GM18507 (cell line): ENCODE results near the gene DMD.

Experiments used
- DNase-seq: peaks from one replicate; pipeline ENCODE4 v3.0.0; 2011; ENCODE audit warnings: low read depth; ENCODE audit not compliant: insufficient read length; ENCODE audit errors: extremely low spot score
- FAIRE-seq: peaks from 2 replicates; lab custom pipeline; 2011; peaks lifted over from hg19 to GRCh38; lab: Jason Lieb, UNC

The DMD gene

GRCh38 chrX:31222946-31223345 is 1988.4 kb downstream of the DMD start:
- DNase-seq (no peak), FAIRE-seq (no peak)

GRCh38 chrX:31219174-31219573 is 1992.2 kb downstream of the DMD start:
- no peak for DNase-seq
- FAIRE-seq: no peak

- no peak for DNase-seq
- FAIRE-seq: no peak
Measured at GRCh38 chrX:31217084-31217483, 1994.3 kb downstream of the DMD start.

DNA sequence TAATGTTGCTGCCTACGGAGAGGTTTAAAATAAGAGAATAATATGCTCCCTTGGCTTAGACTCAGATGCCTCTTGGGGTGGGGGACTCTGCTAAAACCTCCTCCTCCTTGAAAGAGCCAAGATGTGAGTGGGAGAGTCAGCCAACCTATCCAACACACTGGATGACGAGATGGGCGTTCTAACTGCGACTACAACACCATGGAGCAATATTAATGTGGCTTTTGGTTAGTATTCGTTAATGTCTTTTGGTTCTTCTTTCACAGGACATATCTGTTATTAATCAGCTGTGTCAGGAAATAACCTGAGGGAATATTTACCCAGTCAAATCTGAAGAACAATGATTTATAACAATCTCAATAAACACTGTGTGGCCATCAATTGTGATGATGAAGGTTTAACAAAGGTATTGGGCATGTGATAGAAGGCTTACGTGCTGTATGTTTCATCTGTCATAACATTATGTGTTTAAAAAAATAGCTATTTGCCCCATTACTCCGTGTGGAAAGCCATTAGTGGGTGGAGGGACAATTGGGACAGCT is 1996.0 kb downstream of the DMD start:
- FAIRE-seq: no peak

DNA sequence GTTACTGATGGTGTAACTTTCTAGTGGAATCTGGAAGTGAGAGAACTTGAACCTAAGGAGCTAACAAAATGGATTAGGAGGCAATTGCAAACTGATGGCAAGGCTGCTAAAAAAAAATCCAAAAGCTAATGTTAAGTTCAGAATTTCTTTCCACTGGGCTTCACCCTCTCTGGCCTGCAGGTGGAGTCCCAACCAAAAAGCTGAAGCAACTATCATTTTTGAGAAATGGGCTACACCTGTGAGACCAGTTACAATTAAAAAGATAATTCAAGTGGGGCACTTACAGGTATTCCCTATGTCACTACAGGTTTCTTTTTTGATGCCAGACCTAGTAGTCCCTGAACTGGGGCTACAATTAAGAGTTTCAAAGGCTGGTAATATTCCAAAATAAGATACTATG is 1997.4 kb downstream of the DMD start:
- peak; percentile 77 for FAIRE-seq

More for the DNA sequence above, 1996.0 kb downstream of the DMD start:
- DNase-seq: no peak

DNA sequence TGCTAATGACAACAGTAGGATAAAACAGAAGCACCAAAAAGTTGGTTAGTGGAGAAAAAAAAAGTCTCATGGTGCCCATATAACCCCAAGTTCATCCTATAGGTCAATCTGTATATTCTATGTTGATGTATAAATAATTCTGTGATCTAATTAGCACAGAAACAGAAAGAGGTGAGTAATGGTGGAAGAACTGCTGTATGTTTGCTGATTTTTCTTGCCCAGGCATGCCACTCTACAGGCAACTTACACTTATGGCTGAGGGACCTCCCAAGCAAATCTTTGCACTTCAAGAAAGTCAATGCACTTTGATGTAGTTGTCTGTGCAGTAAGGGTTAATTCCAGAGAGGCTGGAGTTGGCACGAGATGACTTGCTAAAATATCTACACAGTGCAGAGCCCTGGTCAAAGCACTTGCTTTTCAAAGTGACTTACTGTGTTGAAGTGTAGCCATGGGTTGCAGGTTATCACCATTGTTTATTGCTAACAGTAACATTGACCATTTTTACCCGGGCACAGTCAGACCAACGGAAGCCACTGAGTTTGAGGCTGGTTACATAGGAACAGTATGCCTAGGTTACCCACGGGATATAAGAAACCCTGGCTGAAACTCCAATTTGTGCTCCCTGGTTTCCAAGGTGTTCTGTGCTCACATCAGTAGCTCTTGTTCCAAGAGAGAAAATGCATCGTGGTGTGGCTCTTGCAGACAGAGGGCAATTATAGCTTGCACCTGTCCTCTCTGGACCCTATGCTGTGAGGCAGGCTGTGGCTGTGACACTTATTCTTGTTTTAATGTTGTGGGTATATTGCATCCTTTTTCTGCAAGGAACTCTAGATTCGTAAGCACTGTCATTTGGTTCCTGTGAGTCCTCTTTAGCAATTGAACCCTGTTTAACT is 1998.2 kb downstream of the DMD start:
- FAIRE-seq: peak; percentile 47
- no peak for DNase-seq

More for the DNA sequence above, 1997.4 kb downstream of the DMD start:
- no peak for DNase-seq

- DNase-seq: no peak
- FAIRE-seq: no peak
Measured at GRCh38 chrX:31209005-31209628, 2002.2 kb downstream of the DMD start.

DNA sequence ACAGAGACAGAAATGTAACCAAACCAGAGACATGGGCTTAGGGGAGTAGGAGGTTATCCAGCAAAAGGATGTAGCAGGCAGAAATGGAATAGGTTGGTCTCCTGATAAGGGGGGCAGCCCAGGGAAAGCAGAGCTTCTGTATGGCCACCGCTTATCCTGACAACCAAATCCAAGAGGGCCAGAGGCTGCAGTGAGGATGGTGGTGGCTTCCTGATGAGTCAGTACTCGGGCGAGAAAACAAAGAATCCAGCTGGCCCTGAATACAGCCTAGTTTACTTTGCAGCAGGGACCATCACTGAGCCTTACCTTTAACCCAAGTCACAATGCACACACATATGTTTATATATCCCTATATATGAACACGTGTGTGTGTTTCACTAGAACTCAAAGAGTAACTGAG is 2009.8 kb downstream of the DMD start:
- DNase-seq (no peak), FAIRE-seq (no peak)

DNA sequence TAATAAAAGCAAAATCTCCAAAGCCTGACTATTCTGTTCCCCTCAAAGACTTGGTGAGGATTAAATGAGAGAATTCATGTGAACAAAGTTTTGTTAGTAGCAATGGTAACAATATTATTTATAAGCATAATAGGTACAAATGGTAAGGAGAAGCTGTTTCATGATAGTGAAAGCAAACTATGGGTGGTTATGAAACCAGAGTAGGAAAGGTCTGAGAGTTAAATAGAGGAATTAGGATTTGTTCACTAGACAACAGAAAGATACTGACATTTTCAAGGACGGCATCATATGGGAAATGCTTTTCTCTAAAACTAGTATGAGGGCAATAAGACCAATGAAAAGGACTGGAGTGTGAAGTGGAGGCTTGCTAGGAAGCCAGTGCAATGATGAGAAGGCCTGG is 2010.9 kb downstream of the DMD start:
- no peak for FAIRE-seq
- DNase-seq: no peak

- DNase-seq: no peak
- no peak for FAIRE-seq
Measured at GRCh38 chrX:31199840-31200114, 2011.6 kb downstream of the DMD start.

DNA sequence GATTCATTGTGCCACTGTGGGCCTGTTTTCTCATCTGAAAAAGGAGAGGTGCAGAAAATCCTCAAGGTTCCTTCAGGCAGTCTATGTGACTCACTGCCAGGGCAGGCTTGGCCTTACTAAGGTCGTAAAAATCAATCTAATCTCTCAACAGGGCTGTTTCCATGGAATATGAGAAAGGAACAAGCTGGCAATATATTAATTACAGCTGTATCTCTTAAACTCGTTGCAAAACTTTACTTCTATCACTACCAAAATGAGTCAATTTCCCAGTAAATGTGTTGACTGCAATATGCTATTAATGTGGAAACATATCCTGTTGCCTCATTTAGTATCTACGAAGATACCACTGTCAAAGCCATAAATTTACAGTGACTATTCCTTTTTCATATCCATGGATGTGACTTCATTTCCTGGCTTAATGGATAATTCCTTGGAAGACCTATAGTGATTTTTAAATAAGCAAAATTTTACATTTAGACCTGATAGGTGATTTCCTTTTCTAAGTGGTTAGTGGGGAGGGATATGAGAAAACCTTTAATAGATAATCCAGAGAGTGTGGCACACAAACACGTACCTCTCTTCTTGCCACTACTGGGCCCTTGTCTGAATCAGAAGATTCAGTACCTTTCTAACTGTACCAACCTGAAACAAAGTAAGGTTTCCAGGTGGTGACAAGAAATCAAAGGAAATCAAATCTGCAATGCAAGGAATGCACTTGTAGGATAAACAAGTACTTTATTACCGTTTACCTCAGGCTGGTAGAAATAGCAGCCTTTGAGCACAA is 2012.1 kb downstream of the DMD start:
- DNase-seq: no peak
- FAIRE-seq: no peak

DNA sequence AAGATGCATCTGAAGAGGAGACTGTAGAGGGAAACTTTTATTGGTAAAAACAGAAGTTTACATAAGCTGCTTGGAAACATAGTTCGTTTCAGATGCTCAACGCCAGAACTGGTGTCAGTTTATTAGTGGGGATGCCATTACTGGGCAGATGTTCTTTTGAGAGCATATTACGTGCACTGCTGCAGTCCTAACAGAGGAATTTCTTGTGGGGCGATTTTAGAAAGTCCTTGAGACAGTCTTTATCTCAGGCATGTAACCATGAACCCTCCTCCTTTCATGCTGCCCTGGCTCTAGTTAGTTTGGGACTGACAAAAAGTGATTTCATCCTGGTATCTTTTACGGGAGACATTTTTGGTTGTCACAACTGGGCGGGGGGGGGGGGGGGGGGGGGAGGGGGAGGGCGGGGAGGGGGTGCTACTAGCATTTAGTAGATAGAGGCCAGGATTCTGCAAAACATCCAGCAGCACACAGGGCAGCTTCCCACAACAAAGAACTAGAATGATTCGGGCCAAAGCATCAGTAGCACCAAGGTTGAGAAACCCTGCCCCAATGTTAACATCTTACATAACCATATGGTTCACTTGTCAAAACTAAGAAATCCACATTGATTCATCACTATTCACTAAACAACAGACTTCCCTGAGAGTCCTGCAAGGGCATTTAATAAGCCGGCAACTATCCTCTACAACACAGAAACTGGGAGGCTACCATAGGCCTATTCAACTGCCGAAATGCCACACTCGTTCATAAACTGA is 2021.0 kb downstream of the DMD start:
- FAIRE-seq: no peak
- no peak for DNase-seq

GRCh38 chrX:31186693-31187338 is 2024.5 kb downstream of the DMD start:
- FAIRE-seq (no peak), DNase-seq (no peak)

GRCh38 chrX:31185884-31186283 is 2025.5 kb downstream of the DMD start:
- FAIRE-seq: no peak
- DNase-seq: no peak

DNA sequence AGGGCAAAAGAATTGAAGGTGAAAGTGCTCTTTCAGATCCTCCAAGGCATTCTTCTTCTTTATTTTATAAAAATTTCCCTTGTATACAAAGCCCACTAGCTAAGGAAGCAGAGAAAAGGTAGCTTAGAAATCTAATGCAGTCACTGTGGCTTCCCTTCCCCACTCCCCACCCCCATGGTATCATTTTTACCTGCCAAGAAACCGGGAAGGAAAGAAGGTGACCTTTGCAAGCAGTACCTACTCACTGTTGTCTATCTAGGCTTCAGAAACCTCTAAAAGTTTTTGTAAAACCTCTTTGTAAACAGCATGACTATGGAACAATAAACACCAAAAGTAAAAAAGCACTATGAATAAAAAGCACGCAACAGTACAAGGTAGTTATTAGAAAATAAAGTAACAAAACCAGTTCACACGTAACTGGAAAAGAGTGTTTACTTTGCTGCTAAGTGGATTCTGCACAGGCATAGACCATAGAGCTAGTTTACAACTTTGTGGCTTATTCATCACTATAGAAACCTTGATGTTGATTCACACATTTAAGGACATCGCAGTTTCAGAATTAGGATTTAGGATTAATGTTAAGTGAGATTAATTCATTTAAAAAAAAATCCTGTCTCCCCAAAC is 2029.9 kb downstream of the DMD start:
- DNase-seq (no peak), FAIRE-seq (no peak)

DNA sequence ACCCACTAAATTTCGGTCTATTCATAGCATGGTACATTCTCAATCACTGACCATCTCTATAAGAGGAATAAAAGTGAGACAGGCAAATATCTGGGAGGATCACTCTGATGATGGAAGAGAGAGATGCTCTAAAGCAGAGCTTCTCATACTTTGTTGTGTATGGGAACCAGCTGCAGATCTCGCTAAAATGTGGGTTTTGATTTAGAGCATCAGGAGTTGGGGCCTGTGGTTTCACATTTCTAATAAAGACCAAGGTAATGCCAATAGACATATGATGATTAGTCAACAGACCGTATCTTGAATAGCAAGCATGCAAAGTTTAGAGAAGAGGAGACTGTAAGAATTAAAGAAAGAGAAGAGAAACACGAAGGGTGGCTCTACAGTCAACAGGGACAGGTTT is 2032.1 kb downstream of the DMD start:
- FAIRE-seq (no peak), DNase-seq (no peak)

- DNase-seq: no peak
- FAIRE-seq: no peak
Measured at GRCh38 chrX:31178769-31179125, 2032.6 kb downstream of the DMD start.

DNA sequence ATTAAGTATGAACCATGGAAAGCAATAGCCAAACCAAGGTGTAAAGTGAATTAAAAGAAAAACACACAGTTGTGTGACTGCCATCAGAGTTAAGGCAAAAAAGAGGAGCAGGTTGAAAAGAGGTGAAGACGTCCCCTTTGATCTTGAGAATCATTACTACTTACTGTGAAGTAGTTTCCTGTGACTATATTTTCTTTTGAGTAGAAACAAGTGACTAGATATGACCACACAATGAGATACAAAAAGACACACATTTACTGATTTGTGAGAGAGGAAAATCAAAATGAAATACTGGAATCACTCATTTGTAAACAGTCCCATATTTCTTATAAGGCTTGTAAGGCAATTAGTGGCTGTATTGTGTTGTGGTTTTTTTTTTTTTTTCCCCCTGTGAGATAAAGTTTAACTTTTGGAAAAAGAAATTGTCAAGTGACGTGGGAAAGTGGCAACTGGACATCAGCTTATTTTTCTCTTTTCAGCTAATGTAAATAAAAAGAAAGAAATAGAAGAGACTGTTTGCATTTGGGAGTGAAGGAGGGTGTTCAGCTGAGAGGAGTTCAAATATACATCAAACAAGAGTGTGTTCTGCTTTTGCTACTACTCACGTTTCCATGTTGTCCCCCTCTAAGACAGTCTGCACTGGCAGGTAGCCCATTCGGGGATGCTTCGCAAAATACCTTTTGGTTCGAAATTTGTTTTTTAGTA is 2033.1 kb downstream of the DMD start:
- no peak for DNase-seq
- peak; percentile 91 for FAIRE-seq
